OCI-LY7 (cell line): Measurements from ENCODE around the gene ART4. TPM values are rescaled to one million over a fixed set of nuclear protein-coding genes. Genes with fewer than 3 reads are reported as not detected.

Experiments
- BruUV-seq: library from RNA; stranded (reverse); fragments of 400-500 nt; replicated peaks from 2 replicates; lab custom pipeline; 2021; lab: Mats Ljungman, UMichigan
- CTCF ChIA-PET: fragments of 300-600 bp; sonication (Branson Sonifier 250); formaldehyde crosslinking; loops from one replicate; lab custom pipeline; 2022; ENCODE audit warnings: antibody characterized with exemption; ENCODE audit not compliant: unreplicated experiment; lab: Charles Lee
- POLR2A ChIA-PET: fragments of 300-600 bp; sonication (Branson Sonifier 250); formaldehyde crosslinking; loops from one replicate; lab custom pipeline; 2022; ENCODE audit warnings: antibody characterized with exemption; lab: Charles Lee
- DNase-seq: peaks from one replicate; pipeline ENCODE4 v3.0.0-alpha.2; 2015; ENCODE audit warnings: low spot score
- H2AFZ ChIP-seq: fragments of 200-600 bp; sonication (generic), shearing (Covaris generic); 2 replicates; pipeline ENCODE4 v1.6.1; 2014; ENCODE audit warnings: mild to moderate bottlenecking, antibody characterized with exemption, low read length, moderate library complexity
- H3K27ac ChIP-seq: fragments of 200-600 bp; sonication (generic); 2 replicates; pipeline ENCODE4 v1.5.1; 2014; ENCODE audit warnings: mixed run types, low read depth, mild to moderate bottlenecking, moderate library complexity, low read length, inconsistent platforms; ENCODE audit not compliant: poor library complexity, severe bottlenecking
- H3K36me3 ChIP-seq: fragments of 200-600 bp; sonication (generic); 2 replicates; pipeline ENCODE4 v1.6.1; 2014; ENCODE audit warnings: mild to moderate bottlenecking, antibody characterized with exemption, low read length, moderate library complexity, mixed read lengths; ENCODE audit not compliant: insufficient read depth
- H3K4me1 ChIP-seq: fragments of 200-600 bp; sonication (generic); 2 replicates; pipeline ENCODE4 v1.5.1; 2014; ENCODE audit warnings: mild to moderate bottlenecking, low read length; ENCODE audit not compliant: insufficient read depth, poor library complexity, severe bottlenecking
- H3K4me2 ChIP-seq: fragments of 200-600 bp; sonication (generic); 2 replicates; pipeline ENCODE4 v1.6.1; 2014; ENCODE audit warnings: mild to moderate bottlenecking, low read length
- H3K4me3 ChIP-seq: fragments of 200-600 bp; sonication (generic); 2 replicates; pipeline ENCODE4 v1.5.1; 2014; ENCODE audit warnings: mild to moderate bottlenecking, low read depth, low read length; ENCODE audit not compliant: poor library complexity, severe bottlenecking
- H3K79me2 ChIP-seq: fragments of 200-600 bp; sonication (generic); 2 replicates; pipeline ENCODE4 v1.6.1; 2016; ENCODE audit warnings: low read depth, mild to moderate bottlenecking, low read length, moderate library complexity, mixed read lengths; ENCODE audit not compliant: insufficient read depth
- H3K9me2 ChIP-seq: fragments of 200-600 bp; sonication (generic); 2 replicates; pipeline ENCODE4 v1.6.1; 2016; ENCODE audit warnings: mild to moderate bottlenecking, low read length, mixed read lengths; ENCODE audit not compliant: insufficient read depth
- H3K9me3 ChIP-seq: fragments of 200-600 bp; sonication (generic); 2 replicates; pipeline ENCODE4 v1.6.1; 2014; ENCODE audit warnings: mild to moderate bottlenecking, mixed run types, low read length, mixed read lengths
- H4K20me1 ChIP-seq: fragments of 200-600 bp; sonication (generic); 2 replicates; pipeline ENCODE4 v1.6.1; 2014; ENCODE audit warnings: mild to moderate bottlenecking, antibody characterized with exemption, low read length, moderate library complexity, mixed read lengths; ENCODE audit not compliant: insufficient read depth
- CTCF ChIP-seq: fragments of 200-600 bp; sonication (generic); conservative IDR thresholded peaks from 2 replicates; pipeline ENCODE4 v1.5.1; 2014; ENCODE audit warnings: mild to moderate bottlenecking, antibody characterized with exemption, low read length, moderate library complexity, mixed read lengths
- EZH2phosphoT487 ChIP-seq: fragments of 200-600 bp; sonication (generic); IDR thresholded peaks from 2 replicates; pipeline ENCODE4 v1.6.1; 2018; ENCODE audit warnings: low read depth, borderline replicate concordance, mild to moderate bottlenecking, mixed run types, antibody characterized with exemption, low read length, moderate library complexity, mixed read lengths
- intact Hi-C: fragments of 100-400 bp; cut with micrococcal nuclease; formaldehyde crosslinking; loops from one replicate; pipeline ENCODE4 v1.10.0; 2022; ENCODE audit not compliant: unreplicated experiment
- total RNA-seq, 2 experiments: library from RNA; depleted of rRNA in 1 of 2; stranded (reverse); fragments of >200 nt in 1 of 2; shearing (Covaris generic) in 1 of 2; gene quantifications; 2 replicates each; pipeline ENCODE4 v1.2.3, GENCODE V29; 2014 to 2022

ART4 gene
- total RNA-seq, 2 experiments from 2014 or later, result not detected

GRCh38 chr12:14833336-14833735 is 10.0 kb downstream of the ART4 start:
- Histone ChIP-seq H3K9me2 (no peaks in the 10 kb centered on the region), H3K9me3 (no peaks in the 10 kb centered on the region), H3K79me2 (no peaks in the 10 kb centered on the region), H2AFZ (no peak overlapping the region), H3K4me2 (no peak overlapping the region), H3K4me1 (no peaks in the 10 kb centered on the region), H4K20me1 (no peaks in the 10 kb centered on the region), H3K4me3 (no peak overlapping the region), H3K36me3 (no peaks in the 10 kb centered on the region), H3K27ac (no peak overlapping the region)
- ChIA-PET CTCF (no interaction called here), POLR2A (interaction anchor here (1.3 kb wide), 1 partner anchor 50 kb away, joined by 4 read pairs; no protein-coding TSS in a partner anchor)
- intact Hi-C loops, result no loop called here
- no peak for DNase-seq
- no TSS peak for BruUV-seq
- no peak for TF ChIP-seq EZH2phosphoT487
- no peak for TF ChIP-seq CTCF

GRCh38 chr12:14828892-14829291 is 14.4 kb downstream of the ART4 start:
- POLR2A ChIA-PET, result interaction anchor here (0.7 to 1.0 kb wide), 2 partner anchors 24 to 181 kb away, joined by 3 to 4 read pairs; no protein-coding TSS in a partner anchor
- H3K79me2 ChIP-seq, result no peaks in the 10 kb centered on the region
- no peaks in the 10 kb centered on the region for H4K20me1 ChIP-seq
- CTCF ChIA-PET, result no interaction called here
- H3K4me2 ChIP-seq, result no peak overlapping the region
- no peaks in the 10 kb centered on the region for H3K9me3 ChIP-seq
- no peak overlapping the region for H3K27ac ChIP-seq
- TF ChIP-seq CTCF, result no peak
- no peak for TF ChIP-seq EZH2phosphoT487
- no peaks in the 10 kb centered on the region for H3K4me1 ChIP-seq
- H3K4me3 ChIP-seq, result no peak overlapping the region
- H3K9me2 ChIP-seq, result no peaks in the 10 kb centered on the region
- intact Hi-C loops, result no loop called here
- H3K36me3 ChIP-seq, result no peaks in the 10 kb centered on the region
- DNase-seq, result no peak
- BruUV-seq, result no TSS peak
- H2AFZ ChIP-seq, result no peak overlapping the region

GRCh38 chr12:14827043-14827442 is 16.3 kb downstream of the ART4 start:
- intact Hi-C loops, result no loop called here
- no peaks in the 10 kb centered on the region for H3K4me1 ChIP-seq
- no peaks in the 10 kb centered on the region for H3K9me3 ChIP-seq
- H3K36me3 ChIP-seq, result no peaks in the 10 kb centered on the region
- ChIA-PET POLR2A (interaction anchor here (1.2 to 1.9 kb wide), 3 partner anchors 10 to 21 kb away, joined by 5 to 8 read pairs (median 6); no protein-coding TSS in a partner anchor), CTCF (no interaction called here)
- no peak overlapping the region for H2AFZ ChIP-seq
- no peak overlapping the region for H3K4me2 ChIP-seq
- H3K9me2 ChIP-seq, result peaks cover 4% of the 10 kb centered on the region; the same call in 1 of the 2 replicates
- no peak overlapping the region for H3K27ac ChIP-seq
- H3K79me2 ChIP-seq, result no peaks in the 10 kb centered on the region
- TF ChIP-seq EZH2phosphoT487 (no peak), CTCF (no peak)
- no peak overlapping the region for H3K4me3 ChIP-seq
- DNase-seq, result no peak
- no peaks in the 10 kb centered on the region for H4K20me1 ChIP-seq
- no TSS peak for BruUV-seq
